ENCODE measurements around the gene CIITA.

Gene CIITA

DNA sequence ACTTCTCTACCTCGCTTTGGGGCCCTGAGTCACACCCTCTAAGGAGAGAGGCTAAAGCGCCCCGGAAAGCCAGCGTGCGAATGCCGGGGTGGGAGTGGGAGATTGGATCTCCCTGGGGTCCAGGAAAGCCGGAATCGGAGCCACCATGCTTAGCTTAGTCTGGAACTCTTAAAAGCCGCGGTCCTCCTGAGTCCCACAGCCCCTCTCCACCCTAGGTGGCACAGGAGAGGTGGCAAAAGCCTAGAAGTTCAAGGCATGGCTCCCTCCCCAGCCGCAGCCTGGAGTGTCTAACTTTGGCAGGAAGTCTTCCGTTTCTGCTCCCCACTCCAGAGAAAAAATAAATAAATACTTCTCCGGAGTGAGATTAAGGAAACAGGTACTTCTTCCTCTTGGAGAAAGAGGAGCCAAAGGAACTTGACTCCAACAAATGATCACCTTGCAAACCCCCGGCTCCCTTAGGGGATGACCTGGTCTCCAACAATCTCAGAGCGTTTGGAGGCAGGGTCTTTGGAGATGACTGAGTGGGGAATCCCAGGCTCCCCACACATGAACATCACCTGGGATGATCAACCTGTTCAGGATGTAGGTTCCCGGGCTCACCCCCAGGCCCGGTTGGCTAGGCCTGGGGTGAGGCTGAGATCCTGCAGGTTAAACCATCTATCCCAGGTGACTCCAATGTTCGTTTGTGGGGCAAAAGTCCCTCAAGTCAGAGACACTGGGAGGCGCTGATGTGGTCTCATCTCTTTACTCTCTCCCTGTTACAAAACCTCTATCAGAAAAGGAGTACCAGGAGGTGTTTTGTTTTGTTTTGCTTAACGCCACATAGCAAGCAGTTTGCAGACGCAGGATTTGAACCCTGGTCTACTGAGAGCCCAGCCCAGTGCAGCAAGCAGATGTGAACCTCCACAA, 2.9 kb downstream of the CIITA start:
- POLR2A ChIA-PET = no interaction called here
- H3K4me3 ChIP-seq (ENCODE audit: control insufficient read depth in 1 of 7, extremely low read depth in 1 of 7, insufficient read depth in 4 of 7, low read depth in 2 of 7, low read length in 6 of 7) = peak overlapping the region; percentile 76 to 95 (median 84)
- H3K9me3 ChIP-seq (ENCODE audit: control extremely low read depth in 1 of 5, control insufficient read depth in 4 of 5, insufficient read depth in 2 of 5, low read depth in 1 of 5, low read length in 4 of 5) = no peaks in the 10 kb centered on the region
- CTCF ChIA-PET = interaction anchor here (0.7 to 4.3 kb wide), 6 partner anchors 8 to 58 kb away, joined by 3 to 28 read pairs (median 6); no protein-coding TSS in a partner anchor
- H3K4me1 ChIP-seq (ENCODE audit: control extremely low read depth in 1 of 4, control insufficient read depth in 4 of 4, insufficient read depth in 4 of 4, low read length in 3 of 4) = peaks cover 17 to 88% (median 77%) of the 10 kb centered on the region in 4 experiments
- peaks cover 5 to 31% (median 13%) of the 10 kb centered on the region in 4 experiments for H3K36me3 ChIP-seq (ENCODE audit: control insufficient read depth in 4 of 4, insufficient read depth in 4 of 4, low read length in 3 of 4)
- DNase-seq = no peak
- H3K27ac ChIP-seq (ENCODE audit: insufficient read depth in 1 of 2, low read depth in 1 of 2, low read length in 2 of 2, poor library complexity in 1 of 2, severe bottlenecking in 2 of 2) = peak overlapping the region; percentile 48 to 78
- WGBS (ENCODE audit: insufficient coverage) = 18% methylated on average over 15 of the region's 21 CpGs
- H3K27me3 ChIP-seq (replicated peaks in 2 of 5; ENCODE audit: control insufficient read depth in 4 of 5, insufficient read depth in 5 of 5, low read length in 4 of 5) = no peaks in the 10 kb centered on the region

DNA sequence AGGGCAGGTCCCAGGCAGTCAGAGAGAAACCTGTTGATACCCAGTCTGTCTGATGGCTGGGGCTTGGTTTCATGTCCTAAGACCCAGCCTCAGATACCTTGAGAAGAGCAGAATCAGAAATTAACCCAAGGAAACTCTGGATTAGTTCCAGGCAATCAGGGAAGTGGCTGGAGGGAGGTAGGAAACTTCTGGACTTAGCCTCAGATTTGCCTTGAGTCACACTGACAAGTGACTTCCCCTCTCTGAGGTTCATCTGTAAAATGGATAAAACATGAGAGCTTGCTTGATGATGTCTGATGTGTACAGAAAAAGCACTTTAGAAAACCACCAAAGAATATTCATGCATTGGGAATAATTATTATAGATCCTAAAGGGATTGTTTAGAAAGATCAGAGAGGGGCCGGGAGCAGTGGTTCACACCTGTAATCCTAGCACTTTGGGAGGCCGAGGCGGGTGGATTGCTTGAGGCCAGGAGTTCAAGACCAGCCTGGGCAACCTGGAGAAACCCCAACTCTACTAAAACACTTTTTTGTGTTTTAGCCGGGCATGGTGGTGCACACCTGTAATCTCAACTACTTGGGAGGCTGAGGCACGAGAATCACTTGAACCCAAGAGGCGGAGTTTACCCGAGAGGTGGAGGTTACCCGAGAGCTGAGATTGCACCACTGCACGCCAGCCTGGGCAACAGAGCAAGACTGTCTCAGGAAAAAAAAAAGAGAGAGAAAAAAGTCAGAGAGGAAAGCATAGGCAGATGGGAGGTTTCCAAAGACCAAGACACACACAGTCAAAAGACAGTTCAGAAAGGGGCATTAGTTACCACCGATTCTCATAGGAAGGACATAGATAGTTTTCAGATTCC, 3.8 kb downstream of the CIITA start:
- ChIA-PET CTCF (interaction anchor here (1.0 to 2.0 kb wide), 3 partner anchors 12 to 54 kb away, joined by 4 to 9 read pairs (median 4); no protein-coding TSS in a partner anchor), POLR2A (interaction anchor here (0.6 kb wide), 1 partner anchor 46 kb away, joined by 3 read pairs; no protein-coding TSS in a partner anchor)
- H3K27me3 ChIP-seq (replicated peaks in 2 of 5; ENCODE audit: control insufficient read depth in 4 of 5, insufficient read depth in 5 of 5, low read length in 4 of 5) = no peaks in the 10 kb centered on the region
- H3K36me3 ChIP-seq (ENCODE audit: control insufficient read depth in 4 of 4, insufficient read depth in 4 of 4, low read length in 3 of 4) = peaks cover 5 to 39% (median 13%) of the 10 kb centered on the region in 4 experiments
- peak in 1 of 3 donors; percentile 26 for DNase-seq
- WGBS (ENCODE audit: insufficient coverage) = 71% methylated on average over 9 of the region's 10 CpGs
- H3K9me3 ChIP-seq (ENCODE audit: control extremely low read depth in 1 of 5, control insufficient read depth in 4 of 5, insufficient read depth in 2 of 5, low read depth in 1 of 5, low read length in 4 of 5) = no peaks in the 10 kb centered on the region
- H3K27ac ChIP-seq (ENCODE audit: insufficient read depth in 1 of 2, low read depth in 1 of 2, low read length in 2 of 2, poor library complexity in 1 of 2, severe bottlenecking in 2 of 2) = peak overlapping the region in 1 of 2 experiments; percentile 78
- H3K4me1 ChIP-seq (ENCODE audit: control extremely low read depth in 1 of 4, control insufficient read depth in 4 of 4, insufficient read depth in 4 of 4, low read length in 3 of 4) = peaks cover 14 to 88% (median 80%) of the 10 kb centered on the region in 4 experiments
- H3K4me3 ChIP-seq (ENCODE audit: control insufficient read depth in 1 of 7, extremely low read depth in 1 of 7, insufficient read depth in 4 of 7, low read depth in 2 of 7, low read length in 6 of 7) = peak overlapping the region in 6 of 7 experiments; percentile 76 to 95 (median 86)

DNA sequence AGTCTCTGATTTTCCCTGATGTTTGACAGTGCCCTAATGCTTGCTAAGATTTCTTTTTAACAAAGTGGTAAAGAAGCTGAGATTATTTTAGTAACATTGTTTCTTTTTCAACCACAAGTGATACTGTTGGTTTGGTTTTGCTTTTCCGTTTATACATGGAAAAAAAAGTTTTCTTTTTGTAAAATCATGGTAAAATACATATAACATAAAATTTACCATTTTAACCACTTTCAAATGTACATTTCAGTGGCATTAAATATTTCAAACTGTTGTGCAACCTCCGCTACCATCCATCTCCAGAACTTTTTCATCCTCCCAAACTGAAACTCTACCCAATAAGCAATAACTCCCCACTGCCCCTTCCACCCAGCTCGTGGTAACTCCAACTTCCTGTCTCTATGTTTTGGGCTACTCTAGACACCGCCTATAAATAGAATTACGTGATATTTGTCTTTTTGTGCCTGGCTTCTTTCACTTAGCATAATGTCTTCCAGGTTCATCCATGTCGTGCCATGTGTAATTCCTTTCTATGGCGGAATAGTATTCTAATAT, 4.6 kb downstream of the CIITA start:
- H3K27me3 ChIP-seq (replicated peaks in 2 of 5; ENCODE audit: control insufficient read depth in 4 of 5, insufficient read depth in 5 of 5, low read length in 4 of 5) = no peaks in the 10 kb centered on the region
- peak in 2 of 3 donors; percentile 49 to 59 for DNase-seq
- H3K36me3 ChIP-seq (ENCODE audit: control insufficient read depth in 4 of 4, insufficient read depth in 4 of 4, low read length in 3 of 4) = peaks cover 5 to 42% (median 13%) of the 10 kb centered on the region in 4 experiments
- H3K9me3 ChIP-seq (ENCODE audit: control extremely low read depth in 1 of 5, control insufficient read depth in 4 of 5, insufficient read depth in 2 of 5, low read depth in 1 of 5, low read length in 4 of 5) = no peaks in the 10 kb centered on the region
- peak overlapping the region in 4 of 7 experiments; percentile 9 to 95 (median 56) for H3K4me3 ChIP-seq (ENCODE audit: control insufficient read depth in 1 of 7, extremely low read depth in 1 of 7, insufficient read depth in 4 of 7, low read depth in 2 of 7, low read length in 6 of 7)
- H3K4me1 ChIP-seq (ENCODE audit: control extremely low read depth in 1 of 4, control insufficient read depth in 4 of 4, insufficient read depth in 4 of 4, low read length in 3 of 4) = peaks cover 12 to 88% (median 80%) of the 10 kb centered on the region in 4 experiments
- POLR2A ChIA-PET = no interaction called here
- CTCF ChIA-PET = interaction anchor here (1.0 to 2.0 kb wide), 3 partner anchors 13 to 55 kb away, joined by 4 to 9 read pairs (median 4); no protein-coding TSS in a partner anchor
- WGBS (ENCODE audit: insufficient coverage) = 56% methylated on average over 1 of the region's 7 CpGs
- H3K27ac ChIP-seq (ENCODE audit: insufficient read depth in 1 of 2, low read depth in 1 of 2, low read length in 2 of 2, poor library complexity in 1 of 2, severe bottlenecking in 2 of 2) = peak overlapping the region in 1 of 2 experiments; percentile 78

DNA sequence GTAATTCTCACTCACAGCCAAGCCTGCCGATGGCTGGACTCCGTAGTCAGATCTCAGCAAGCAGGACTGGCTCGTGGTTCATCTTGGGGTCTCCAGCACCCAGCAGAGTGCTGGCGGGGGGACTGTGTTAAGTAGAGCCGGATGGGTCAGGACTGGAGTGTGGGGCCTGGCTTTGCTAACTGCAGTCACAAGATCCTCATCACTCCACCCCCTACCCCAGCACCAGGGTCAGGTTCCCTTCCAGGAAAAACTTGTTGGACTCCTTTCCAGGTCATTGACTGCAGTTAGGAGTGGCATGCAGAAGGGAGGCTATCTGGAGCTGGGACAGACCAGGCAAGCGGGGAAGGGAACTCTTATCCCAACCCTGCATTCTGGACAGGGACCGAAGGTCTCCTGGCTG, 6.0 kb downstream of the CIITA start:
- ChIA-PET CTCF (interaction anchor here (0.9 to 1.5 kb wide), 2 partner anchors 11 to 36 kb away, joined by 3 read pairs; no protein-coding TSS in a partner anchor), POLR2A (no interaction called here)
- H3K4me1 ChIP-seq (ENCODE audit: control extremely low read depth in 1 of 4, control insufficient read depth in 4 of 4, insufficient read depth in 4 of 4, low read length in 3 of 4) = peaks cover 10 to 93% (median 81%) of the 10 kb centered on the region in 4 experiments
- no peaks in the 10 kb centered on the region for H3K27me3 ChIP-seq (replicated peaks in 2 of 5; ENCODE audit: control insufficient read depth in 4 of 5, insufficient read depth in 5 of 5, low read length in 4 of 5)
- H3K36me3 ChIP-seq (ENCODE audit: control insufficient read depth in 4 of 4, insufficient read depth in 4 of 4, low read length in 3 of 4) = peaks cover 5 to 45% (median 13%) of the 10 kb centered on the region in 4 experiments
- no peak overlapping the region for H3K27ac ChIP-seq (ENCODE audit: insufficient read depth in 1 of 2, low read depth in 1 of 2, low read length in 2 of 2, poor library complexity in 1 of 2, severe bottlenecking in 2 of 2)
- H3K4me3 ChIP-seq (ENCODE audit: control insufficient read depth in 1 of 7, extremely low read depth in 1 of 7, insufficient read depth in 4 of 7, low read depth in 2 of 7, low read length in 6 of 7) = no peak overlapping the region
- WGBS (ENCODE audit: insufficient coverage) = 100% methylated on average over 4 of the region's 7 CpGs
- H3K9me3 ChIP-seq (ENCODE audit: control extremely low read depth in 1 of 5, control insufficient read depth in 4 of 5, insufficient read depth in 2 of 5, low read depth in 1 of 5, low read length in 4 of 5) = no peaks in the 10 kb centered on the region
- DNase-seq = no peak

DNA sequence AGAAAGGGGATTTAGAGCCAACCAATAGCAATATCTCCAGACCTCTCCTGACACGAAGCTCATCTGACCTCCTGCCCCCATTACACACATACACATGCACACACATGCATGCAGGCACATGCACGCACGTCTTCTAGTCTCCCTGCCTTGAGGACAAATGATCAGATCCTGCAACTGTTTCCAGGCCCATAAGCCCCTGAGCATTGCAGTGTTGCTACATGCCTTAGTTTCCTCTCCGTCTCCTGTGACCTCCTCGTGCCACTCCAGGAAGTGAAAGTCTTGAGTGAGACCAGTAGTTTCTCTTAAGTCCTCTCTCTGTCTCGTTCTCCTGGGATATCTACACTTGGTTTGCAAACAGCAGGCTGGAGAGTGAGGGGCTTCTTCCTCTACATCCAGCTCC, 8.2 kb downstream of the CIITA start:
- DNase-seq = no peak
- peaks cover 5 to 55% (median 13%) of the 10 kb centered on the region in 4 experiments for H3K36me3 ChIP-seq (ENCODE audit: control insufficient read depth in 4 of 4, insufficient read depth in 4 of 4, low read length in 3 of 4)
- H3K27me3 ChIP-seq (replicated peaks in 2 of 5; ENCODE audit: control insufficient read depth in 4 of 5, insufficient read depth in 5 of 5, low read length in 4 of 5) = no peaks in the 10 kb centered on the region
- peak overlapping the region in 2 of 7 experiments; percentile 11 to 36 for H3K4me3 ChIP-seq (ENCODE audit: control insufficient read depth in 1 of 7, extremely low read depth in 1 of 7, insufficient read depth in 4 of 7, low read depth in 2 of 7, low read length in 6 of 7)
- no peaks in the 10 kb centered on the region for H3K9me3 ChIP-seq (ENCODE audit: control extremely low read depth in 1 of 5, control insufficient read depth in 4 of 5, insufficient read depth in 2 of 5, low read depth in 1 of 5, low read length in 4 of 5)
- peak overlapping the region in 1 of 2 experiments; percentile 52 for H3K27ac ChIP-seq (ENCODE audit: insufficient read depth in 1 of 2, low read depth in 1 of 2, low read length in 2 of 2, poor library complexity in 1 of 2, severe bottlenecking in 2 of 2)
- ChIA-PET CTCF (no interaction called here), POLR2A (no interaction called here)
- peaks cover 23 to 93% (median 87%) of the 10 kb centered on the region in 4 experiments for H3K4me1 ChIP-seq (ENCODE audit: control extremely low read depth in 1 of 4, control insufficient read depth in 4 of 4, insufficient read depth in 4 of 4, low read length in 3 of 4)
- 49% methylated on average over 6 of the region's 6 CpGs for WGBS (ENCODE audit: insufficient coverage)

DNA sequence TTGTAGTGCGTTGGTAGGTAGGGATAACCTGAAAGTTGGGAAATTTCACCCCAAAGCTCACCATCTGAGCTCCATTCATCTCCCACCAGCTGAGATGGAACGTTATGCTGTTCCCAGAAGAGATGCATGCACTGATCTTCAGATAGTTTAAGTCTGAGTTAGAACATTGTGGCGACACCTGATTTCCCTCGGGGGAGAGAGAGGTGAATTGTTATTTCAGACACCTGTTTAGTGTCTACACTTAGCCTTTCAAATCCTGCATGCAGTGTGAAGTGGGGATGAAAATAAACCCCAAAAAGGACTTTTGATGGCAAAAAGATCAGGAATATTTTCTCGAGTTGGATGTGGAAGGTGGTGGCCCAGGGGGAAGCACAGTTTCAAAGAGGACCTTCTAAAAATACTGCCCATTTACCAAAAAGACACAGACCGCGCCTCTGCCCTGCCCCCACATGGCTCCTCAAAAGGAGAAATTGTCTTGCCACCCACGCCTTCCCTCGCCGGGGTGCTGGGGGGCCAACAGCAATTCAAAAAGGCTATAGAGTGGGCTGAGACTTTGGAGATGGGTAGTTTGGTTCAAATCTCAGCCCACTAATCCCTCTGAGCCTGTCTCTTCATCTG, 11.4 kb downstream of the CIITA start:
- H3K36me3 ChIP-seq (ENCODE audit: control insufficient read depth in 4 of 4, insufficient read depth in 4 of 4, low read length in 3 of 4) = peaks cover 3 to 56% (median 13%) of the 10 kb centered on the region in 4 experiments
- ChIA-PET CTCF (interaction anchor here (0.9 to 3.6 kb wide), 5 partner anchors 11 to 118 kb away, joined by 3 to 28 read pairs (median 3); partner anchors contain the start of gene CIITA), POLR2A (no interaction called here)
- no peak for DNase-seq
- WGBS (ENCODE audit: insufficient coverage) = 35% methylated on average over 5 of the region's 10 CpGs
- peak overlapping the region; percentile 42 to 79 for H3K27ac ChIP-seq (ENCODE audit: insufficient read depth in 1 of 2, low read depth in 1 of 2, low read length in 2 of 2, poor library complexity in 1 of 2, severe bottlenecking in 2 of 2)
- peak overlapping the region in 3 of 7 experiments; percentile 6 to 46 (median 43) for H3K4me3 ChIP-seq (ENCODE audit: control insufficient read depth in 1 of 7, extremely low read depth in 1 of 7, insufficient read depth in 4 of 7, low read depth in 2 of 7, low read length in 6 of 7)
- no peaks in the 10 kb centered on the region for H3K9me3 ChIP-seq (ENCODE audit: control extremely low read depth in 1 of 5, control insufficient read depth in 4 of 5, insufficient read depth in 2 of 5, low read depth in 1 of 5, low read length in 4 of 5)
- no peaks in the 10 kb centered on the region for H3K27me3 ChIP-seq (replicated peaks in 2 of 5; ENCODE audit: control insufficient read depth in 4 of 5, insufficient read depth in 5 of 5, low read length in 4 of 5)
- H3K4me1 ChIP-seq (ENCODE audit: control extremely low read depth in 1 of 4, control insufficient read depth in 4 of 4, insufficient read depth in 4 of 4, low read length in 3 of 4) = peaks cover 23 to 96% (median 85%) of the 10 kb centered on the region in 4 experiments
